Measurements from ENCODE around the gene SEC61B. TPM values are rescaled to one million over a fixed set of nuclear protein-coding genes. Genes with fewer than 3 reads are reported as not detected.

Gene SEC61B
- total RNA-seq, 2 donors from 2014 or later = 86.6 to 104 TPM

DNA sequence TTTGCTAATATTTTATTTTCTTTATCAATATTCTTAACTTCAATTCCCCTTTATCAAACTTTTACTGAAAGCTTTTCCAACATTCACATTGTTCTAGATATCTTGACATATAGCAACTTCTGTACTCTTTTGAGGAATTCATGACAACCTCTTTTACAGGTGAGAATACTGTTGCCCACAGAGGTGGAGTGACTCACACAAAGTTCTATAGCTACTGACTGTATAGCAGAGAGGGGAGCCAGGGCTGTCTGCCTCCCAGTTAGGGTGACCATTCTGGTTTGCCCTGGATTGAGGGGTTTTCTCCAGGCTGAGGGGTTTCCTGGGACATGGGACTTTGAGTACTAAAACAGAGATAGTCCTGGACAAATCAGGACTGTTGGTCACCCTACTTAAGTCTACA lies 16.2 kb downstream of the SEC61B start:
- no peak for DNase-seq
- Histone ChIP-seq H3K36me3 (replicated peaks in 1 of 2; ENCODE audit: insufficient read depth in 1 of 2, low read depth in 2 of 2) (peaks cover 0 to 5% of the 10 kb centered on the region in 2 donors), H3K9me3 (no peaks in the 10 kb centered on the region), H3K27me3 (no peaks in the 10 kb centered on the region), H3K27ac (peak overlapping the region in 1 of 4 donors; percentile 24), H3K4me1 (peaks cover 61% of the 10 kb centered on the region), H3K4me3 (no peak overlapping the region)
- intact Hi-C loops (cut with DNase I) = no loop called here
- TF ChIP-seq, protein P1, sequence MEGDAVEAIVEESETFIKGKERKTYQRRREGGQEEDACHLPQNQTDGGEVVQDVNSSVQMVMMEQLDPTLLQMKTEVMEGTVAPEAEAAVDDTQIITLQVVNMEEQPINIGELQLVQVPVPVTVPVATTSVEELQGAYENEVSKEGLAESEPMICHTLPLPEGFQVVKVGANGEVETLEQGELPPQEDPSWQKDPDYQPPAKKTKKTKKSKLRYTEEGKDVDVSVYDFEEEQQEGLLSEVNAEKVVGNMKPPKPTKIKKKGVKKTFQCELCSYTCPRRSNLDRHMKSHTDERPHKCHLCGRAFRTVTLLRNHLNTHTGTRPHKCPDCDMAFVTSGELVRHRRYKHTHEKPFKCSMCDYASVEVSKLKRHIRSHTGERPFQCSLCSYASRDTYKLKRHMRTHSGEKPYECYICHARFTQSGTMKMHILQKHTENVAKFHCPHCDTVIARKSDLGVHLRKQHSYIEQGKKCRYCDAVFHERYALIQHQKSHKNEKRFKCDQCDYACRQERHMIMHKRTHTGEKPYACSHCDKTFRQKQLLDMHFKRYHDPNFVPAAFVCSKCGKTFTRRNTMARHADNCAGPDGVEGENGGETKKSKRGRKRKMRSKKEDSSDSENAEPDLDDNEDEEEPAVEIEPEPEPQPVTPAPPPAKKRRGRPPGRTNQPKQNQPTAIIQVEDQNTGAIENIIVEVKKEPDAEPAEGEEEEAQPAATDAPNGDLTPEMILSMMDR (IDR thresholded peaks at IDR 0.05) = no peak
- no peak for ATAC-seq

DNA sequence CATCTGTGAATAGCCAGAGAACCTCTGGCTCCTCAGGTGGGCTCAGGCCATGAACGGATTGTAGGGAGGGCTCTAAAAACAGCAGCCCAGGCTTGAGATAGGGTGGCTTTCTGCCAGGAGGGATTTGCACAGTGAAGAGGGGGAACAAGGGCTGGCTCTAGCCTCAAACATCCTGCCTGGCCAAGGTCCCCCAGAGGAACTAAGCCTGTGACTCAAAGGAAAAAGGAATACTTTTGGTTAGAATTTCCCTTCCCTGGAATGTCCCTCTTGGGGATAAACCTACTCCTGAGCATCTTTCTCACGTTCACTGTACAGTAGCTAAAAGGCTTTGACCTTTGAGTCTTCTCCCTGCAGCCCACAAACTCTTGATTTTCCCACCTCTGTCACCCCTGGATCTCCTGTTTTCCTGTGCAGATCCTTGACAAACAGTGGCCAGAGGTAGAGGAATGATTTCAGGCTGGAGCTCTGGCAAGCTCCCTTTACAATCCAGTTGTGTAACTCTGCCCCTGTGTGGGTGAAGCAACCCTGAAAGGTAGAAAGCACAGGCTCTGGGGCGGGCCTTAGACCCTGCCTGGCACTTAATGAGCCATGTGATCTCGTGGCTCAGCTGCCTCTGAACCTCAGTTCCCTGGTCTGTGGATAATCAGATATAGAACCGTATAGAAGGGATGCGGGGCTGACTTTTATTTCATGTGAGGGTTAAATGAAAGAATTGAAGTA lies 17.4 kb downstream of the SEC61B start:
- Histone ChIP-seq H3K4me1 (peaks cover 52% of the 10 kb centered on the region), H3K4me3 (no peak overlapping the region), H3K9me3 (no peaks in the 10 kb centered on the region), H3K36me3 (replicated peaks in 1 of 2; ENCODE audit: insufficient read depth in 1 of 2, low read depth in 2 of 2) (peaks cover 0 to 5% of the 10 kb centered on the region in 2 donors), H3K27ac (no peak overlapping the region), H3K27me3 (no peaks in the 10 kb centered on the region)
- intact Hi-C loops (cut with DNase I) = no loop called here
- DNase-seq (peak in 2 of 4 donors; percentile 24 to 47), ATAC-seq (no peak)
- TF ChIP-seq, protein P1 (IDR thresholded peaks at IDR 0.05) = no peak
- TF ChIP-seq POLR2A (IDR thresholded peaks at IDR 0.05) = no peak
- WGBS, 2 donors = 60 to 63% methylated on average over 6 of the region's 6 CpGs

DNA sequence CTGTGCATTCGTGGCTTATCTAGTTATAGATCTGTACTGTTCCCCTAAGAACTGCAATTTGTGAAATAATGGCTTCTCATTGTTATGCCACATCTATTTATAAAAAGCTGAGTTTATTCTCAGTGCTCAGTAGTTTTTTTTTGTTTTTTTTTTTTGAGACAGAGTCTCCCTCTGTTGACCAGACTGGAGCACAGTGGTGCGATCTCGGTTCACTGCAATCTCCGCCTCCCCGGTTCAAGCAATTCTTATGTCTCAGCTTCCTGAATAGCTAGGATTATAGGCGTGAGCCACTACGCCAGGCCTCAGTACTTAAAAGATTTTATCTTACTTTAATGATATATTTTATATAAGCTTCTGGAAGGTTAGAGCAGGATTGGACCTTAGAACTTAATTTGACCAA lies 19.0 kb downstream of the SEC61B start:
- no peak for ATAC-seq
- TF ChIP-seq, protein P1 (IDR thresholded peaks at IDR 0.05) = no peak
- no peak for TF ChIP-seq POLR2A (IDR thresholded peaks at IDR 0.05)
- 86 to 88% methylated on average over 7 of the region's 7 CpGs for WGBS, 2 donors

DNA sequence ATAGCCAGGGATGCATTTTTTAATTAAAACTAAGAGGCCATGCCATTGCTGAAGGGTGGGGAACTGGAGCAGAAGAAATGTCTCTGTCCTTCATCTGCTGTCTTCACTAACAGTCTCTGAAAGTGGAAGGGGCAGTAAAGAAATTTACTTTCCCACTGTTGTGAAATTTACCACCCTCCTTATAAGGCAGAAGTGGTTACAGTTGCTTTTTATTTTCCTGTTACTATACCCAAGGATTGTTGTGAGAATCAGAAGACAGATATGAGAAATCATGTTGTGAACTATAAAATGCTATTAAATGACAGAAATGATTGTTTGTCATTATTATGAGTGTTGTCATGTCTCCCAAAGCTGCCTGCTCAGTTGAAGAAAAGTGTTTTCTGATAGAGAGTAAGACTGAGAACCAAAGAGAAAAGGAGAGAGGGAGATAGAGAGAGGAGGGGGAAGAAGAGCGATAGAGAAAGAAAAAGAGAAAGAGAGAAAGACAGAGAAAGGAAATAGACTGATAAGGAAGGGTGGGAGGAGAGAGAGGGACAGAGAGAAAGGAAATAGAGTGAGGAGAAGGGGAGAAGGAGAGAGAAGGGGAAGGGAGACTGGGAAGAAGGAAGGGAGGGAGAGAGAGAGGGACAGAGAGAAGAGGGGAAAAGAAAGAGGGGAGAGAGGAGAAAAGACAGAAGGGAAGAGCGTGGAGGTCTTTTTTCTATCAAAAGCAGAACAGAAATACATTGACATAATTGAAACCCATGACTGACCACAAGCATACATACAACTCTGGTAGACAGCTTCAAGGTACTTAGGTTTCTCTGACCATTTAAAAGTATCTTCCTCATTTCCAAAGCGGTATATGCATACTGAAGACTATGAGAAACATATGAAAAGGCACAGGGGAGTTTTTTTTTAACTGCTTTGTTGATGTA lies 22.5 kb downstream of the SEC61B start:
- ATAC-seq = no peak
- no peak overlapping the region for H3K4me3 ChIP-seq
- intact Hi-C loops (cut with DNase I) = no loop called here

More for the DNA sequence above, 19.0 kb downstream of the SEC61B start:
- no peak for DNase-seq
- intact Hi-C loops (cut with DNase I) = no loop called here
- Histone ChIP-seq H3K9me3 (no peaks in the 10 kb centered on the region), H3K27ac (no peak overlapping the region), H3K36me3 (replicated peaks in 1 of 2; ENCODE audit: insufficient read depth in 1 of 2, low read depth in 2 of 2) (peaks cover 0 to 5% of the 10 kb centered on the region in 2 donors), H3K4me3 (no peak overlapping the region), H3K27me3 (no peaks in the 10 kb centered on the region), H3K4me1 (peaks cover 36% of the 10 kb centered on the region)

More for the DNA sequence above, 22.5 kb downstream of the SEC61B start:
- Histone ChIP-seq H3K27ac (no peak overlapping the region), H3K9me3 (no peaks in the 10 kb centered on the region), H3K27me3 (no peaks in the 10 kb centered on the region), H3K36me3 (replicated peaks in 1 of 2; ENCODE audit: insufficient read depth in 1 of 2, low read depth in 2 of 2) (peaks cover 0 to 5% of the 10 kb centered on the region in 2 donors), H3K4me1 (peaks cover 2% of the 10 kb centered on the region)
- 77 to 89% methylated on average over 3 of the region's 3 CpGs for WGBS, 2 donors
- no peak for TF ChIP-seq POLR2A (IDR thresholded peaks at IDR 0.05)
- TF ChIP-seq, protein P1 (IDR thresholded peaks at IDR 0.05) = no peak
- no peak for DNase-seq

Data from body of pancreas (tissue), 4 donors.